Hepatocyte (in vitro differentiated cells): Measurements from ENCODE around the gene FGFR1OP2. TPM values are rescaled to one million over a fixed set of nuclear protein-coding genes. Genes with fewer than 3 reads are reported as not detected.
"Not testable (repeated sequence)": the region's sequence is repeated elsewhere in the genome, so short reads cannot be mapped to it uniquely, and the experiment has no call there.

Experiments
- DNase-seq: peaks from one replicate; pipeline ENCODE4 v3.0.0-alpha.2; 2016; ENCODE audit warnings: low spot score
- H2AFZ ChIP-seq: fragments of 200-600 bp; sonication (generic); 2 replicates; pipeline ENCODE4 v1.6.0; 2016; ENCODE audit warnings: antibody characterized with exemption, mild to moderate bottlenecking
- H3K27ac ChIP-seq: fragments of 200-600 bp; sonication (generic); 2 replicates; pipeline ENCODE4 v1.5.1; 2016; ENCODE audit warnings: mild to moderate bottlenecking
- H3K27me3 ChIP-seq: fragments of 200-600 bp; sonication (generic); 2 replicates; pipeline ENCODE4 v1.6.1; 2016
- H3K36me3 ChIP-seq: fragments of 200-600 bp; sonication (generic); replicated peaks from 2 replicates; pipeline ENCODE4 v1.5.1; 2016; ENCODE audit warnings: low read depth; ENCODE audit not compliant: insufficient read depth
- H3K4me1 ChIP-seq: fragments of 200-600 bp; sonication (generic); 2 replicates; pipeline ENCODE4 v1.5.1; 2016; ENCODE audit warnings: mild to moderate bottlenecking, moderate library complexity; ENCODE audit not compliant: insufficient read depth
- H3K4me2 ChIP-seq: fragments of 200-600 bp; sonication (generic); 2 replicates; pipeline ENCODE4 v1.6.0; 2016
- H3K4me3 ChIP-seq: fragments of 200-600 bp; sonication (generic); 2 replicates; pipeline ENCODE4 v1.5.1; 2016; ENCODE audit warnings: mild to moderate bottlenecking
- H3K79me2 ChIP-seq: fragments of 200-600 bp; sonication (generic); 2 replicates; pipeline ENCODE4 v1.6.0; 2017; ENCODE audit warnings: mild to moderate bottlenecking
- H3K9me2 ChIP-seq: fragments of 200-600 bp; sonication (generic); replicated peaks from 2 replicates; pipeline ENCODE4 v1.6.0; 2017; ENCODE audit warnings: mild to moderate bottlenecking; ENCODE audit not compliant: insufficient read depth
- H3K9me3 ChIP-seq: fragments of 200-600 bp; sonication (generic); 2 replicates; pipeline ENCODE4 v1.5.1; 2016; ENCODE audit warnings: low read depth, mild to moderate bottlenecking
- H4K20me1 ChIP-seq: fragments of 200-600 bp; sonication (generic); 2 replicates; pipeline ENCODE4 v1.6.0; 2016; ENCODE audit warnings: mild to moderate bottlenecking; ENCODE audit not compliant: insufficient read depth, poor library complexity, severe bottlenecking
- EZH2 ChIP-seq: fragments of 200-600 bp; sonication (generic); IDR thresholded peaks from 2 replicates; pipeline ENCODE4 v1.6.1; 2016; ENCODE audit warnings: antibody characterized with exemption, mild to moderate bottlenecking, borderline replicate concordance
- EZH2phosphoT487 ChIP-seq: fragments of 200-600 bp; sonication (generic); IDR thresholded peaks from one replicate; pipeline ENCODE4 v1.6.1; 2018; ENCODE audit warnings: antibody characterized with exemption, mild to moderate bottlenecking, low read depth, moderate library complexity; ENCODE audit not compliant: unreplicated experiment, severe bottlenecking
- WGBS: methylation state at CpG from one replicate; pipeline ENCODE4 v1.1.6; 2016; ENCODE audit warnings: low lambda C conversion rate; ENCODE audit errors: missing lambda C conversion rate; 5-methylcytosine and 5-hydroxymethylcytosine counted together
- polyA plus RNA-seq: library from polyadenylated mRNA; unstranded; fragments of >200 nt; fragmentation: Nextera tagmentation; extraction: Ambion mirVana; gene quantifications from 2 replicates; pipeline ENCODE4 v1.2.1, GENCODE V29; 2016
- total RNA-seq: library from RNA; depleted of rRNA; stranded (reverse); fragments of >200 nt; gene quantifications from 2 replicates; pipeline ENCODE4 v1.2.3, GENCODE V29; 2014
- TF ChIP-seq, protein P1 (sequence below): fragments of 200-600 bp; sonication (generic); IDR thresholded peaks from 2 replicates; pipeline ENCODE4 v1.5.1; 2016; ENCODE audit warnings: antibody characterized with exemption, mild to moderate bottlenecking; ENCODE audit not compliant: poor library complexity

FGFR1OP2 gene
- total and polyA plus RNA-seq, 2 experiments from 2014 or later: 24.1 to 56.4 TPM

DNA sequence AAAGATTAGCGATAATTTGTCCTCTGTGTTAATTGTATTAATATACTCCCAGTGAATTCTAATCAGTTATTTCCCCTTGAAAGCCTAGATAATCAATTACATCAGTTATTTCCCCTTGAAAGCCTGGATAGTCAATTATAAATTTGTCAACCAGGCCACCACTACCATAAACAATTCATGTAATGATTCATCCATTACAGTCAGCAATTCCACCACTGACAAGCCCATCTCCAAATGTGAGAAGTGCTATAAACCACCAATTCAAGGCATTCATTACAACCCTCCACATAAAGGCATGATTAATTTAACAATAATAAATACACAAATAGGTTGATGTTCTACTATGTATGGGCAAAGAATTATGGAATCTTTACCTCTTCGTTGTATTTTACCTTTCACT, 41.4 kb upstream of the FGFR1OP2 start:
- H3K27ac ChIP-seq: no peak overlapping the region
- TF ChIP-seq, protein P1, sequence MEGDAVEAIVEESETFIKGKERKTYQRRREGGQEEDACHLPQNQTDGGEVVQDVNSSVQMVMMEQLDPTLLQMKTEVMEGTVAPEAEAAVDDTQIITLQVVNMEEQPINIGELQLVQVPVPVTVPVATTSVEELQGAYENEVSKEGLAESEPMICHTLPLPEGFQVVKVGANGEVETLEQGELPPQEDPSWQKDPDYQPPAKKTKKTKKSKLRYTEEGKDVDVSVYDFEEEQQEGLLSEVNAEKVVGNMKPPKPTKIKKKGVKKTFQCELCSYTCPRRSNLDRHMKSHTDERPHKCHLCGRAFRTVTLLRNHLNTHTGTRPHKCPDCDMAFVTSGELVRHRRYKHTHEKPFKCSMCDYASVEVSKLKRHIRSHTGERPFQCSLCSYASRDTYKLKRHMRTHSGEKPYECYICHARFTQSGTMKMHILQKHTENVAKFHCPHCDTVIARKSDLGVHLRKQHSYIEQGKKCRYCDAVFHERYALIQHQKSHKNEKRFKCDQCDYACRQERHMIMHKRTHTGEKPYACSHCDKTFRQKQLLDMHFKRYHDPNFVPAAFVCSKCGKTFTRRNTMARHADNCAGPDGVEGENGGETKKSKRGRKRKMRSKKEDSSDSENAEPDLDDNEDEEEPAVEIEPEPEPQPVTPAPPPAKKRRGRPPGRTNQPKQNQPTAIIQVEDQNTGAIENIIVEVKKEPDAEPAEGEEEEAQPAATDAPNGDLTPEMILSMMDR: no peak
- no peak for TF ChIP-seq EZH2phosphoT487

DNA sequence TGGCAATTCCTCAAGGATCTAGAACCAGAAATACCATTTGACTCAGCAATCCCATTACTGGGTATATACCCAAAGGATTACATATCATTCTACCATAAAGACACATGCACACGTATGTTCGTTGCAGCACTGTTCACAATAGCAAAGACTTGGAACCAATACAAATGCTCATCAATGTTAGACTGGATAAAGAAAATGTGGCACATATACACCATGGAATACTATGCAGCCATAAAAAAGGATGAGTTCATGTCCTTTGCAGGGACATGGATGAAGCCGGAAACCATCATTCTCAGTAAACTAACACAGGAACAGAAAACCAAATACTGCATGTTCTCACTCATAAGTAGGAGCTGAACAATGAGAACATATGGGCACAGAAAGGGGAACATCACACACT, 34.9 kb upstream of the FGFR1OP2 start:
- not testable (repeated sequence) for H3K27ac ChIP-seq, H3K27me3 ChIP-seq, H3K4me1 ChIP-seq, H4K20me1 ChIP-seq, H3K9me2 ChIP-seq, H2AFZ ChIP-seq, H3K36me3 ChIP-seq, H3K4me2 ChIP-seq, H3K9me3 ChIP-seq, DNase-seq, H3K4me3 ChIP-seq, H3K79me2 ChIP-seq
- WGBS: 65% methylated on average over 3 of the region's 3 CpGs

More for the DNA sequence above, 41.4 kb upstream of the FGFR1OP2 start:
- Histone ChIP-seq H3K9me3 (no peaks in the 10 kb centered on the region), H3K79me2 (no peaks in the 10 kb centered on the region), H3K4me2 (no peak overlapping the region), H3K4me3 (no peak overlapping the region), H4K20me1 (no peaks in the 10 kb centered on the region), H2AFZ (no peak overlapping the region), H3K4me1 (no peaks in the 10 kb centered on the region), H3K27me3 (no peaks in the 10 kb centered on the region), H3K36me3 (no peaks in the 10 kb centered on the region), H3K9me2 (no peaks in the 10 kb centered on the region)
- WGBS: 96% methylated on average over 2 of the region's 2 CpGs
- DNase-seq: no peak

DNA sequence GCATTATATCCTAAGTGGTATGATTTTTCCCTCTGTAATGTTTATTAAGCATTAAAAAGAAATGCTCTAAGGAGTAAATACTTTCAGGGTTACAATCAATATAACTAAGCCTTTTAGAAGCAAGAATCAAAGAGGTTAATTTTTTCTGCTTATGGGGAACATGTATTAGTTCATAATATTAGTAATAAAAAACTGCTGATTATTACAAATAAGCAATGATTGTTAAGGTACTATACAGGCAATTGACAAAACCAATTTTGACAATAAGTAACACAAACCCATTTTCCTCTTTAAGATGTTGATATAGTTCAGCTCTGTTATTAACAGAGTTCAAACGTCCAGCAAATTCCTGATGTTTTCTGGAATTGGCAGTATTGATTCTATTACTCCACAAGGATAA, 32.2 kb upstream of the FGFR1OP2 start:
- no peak overlapping the region for H2AFZ ChIP-seq
- H3K79me2 ChIP-seq: no peaks in the 10 kb centered on the region
- no peak overlapping the region for H3K4me3 ChIP-seq
- no peak overlapping the region for H3K27ac ChIP-seq
- no peaks in the 10 kb centered on the region for H3K27me3 ChIP-seq
- H4K20me1 ChIP-seq: no peaks in the 10 kb centered on the region
- H3K36me3 ChIP-seq: no peaks in the 10 kb centered on the region
- H3K4me1 ChIP-seq: no peaks in the 10 kb centered on the region
- TF ChIP-seq, protein P1: no peak
- TF ChIP-seq EZH2phosphoT487: no peak
- no peaks in the 10 kb centered on the region for H3K9me3 ChIP-seq
- no peaks in the 10 kb centered on the region for H3K9me2 ChIP-seq
- no peak overlapping the region for H3K4me2 ChIP-seq
- 64% methylated on average over 1 of the region's 1 CpG for WGBS
- no peak for DNase-seq

DNA sequence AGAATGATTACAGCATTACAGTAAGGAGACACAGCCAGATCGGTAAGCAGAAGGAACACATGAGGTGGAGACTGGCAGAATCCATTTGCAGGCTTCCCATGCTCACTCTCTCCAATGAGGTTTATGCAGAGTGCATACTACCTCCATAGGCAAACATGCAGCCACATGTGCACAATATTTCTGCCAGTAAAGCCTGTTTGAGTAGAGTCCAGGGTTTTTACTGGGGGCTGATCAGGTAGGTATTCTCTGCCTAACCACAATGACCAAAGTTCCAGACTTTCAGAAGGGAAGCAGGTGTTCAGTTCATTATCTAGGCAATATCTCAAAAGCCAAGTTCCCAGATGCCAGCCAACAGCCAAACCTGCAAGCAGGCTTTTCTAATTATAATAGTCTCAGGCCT, 31.6 kb upstream of the FGFR1OP2 start:
- WGBS: 77% methylated on average over 1 of the region's 1 CpG
- no peak for TF ChIP-seq EZH2phosphoT487
- no peak for TF ChIP-seq EZH2
- TF ChIP-seq, protein P1: no peak

More for the DNA sequence above, 31.6 kb upstream of the FGFR1OP2 start:
- Histone ChIP-seq H3K27me3 (no peaks in the 10 kb centered on the region), H3K27ac (no peak overlapping the region), H3K4me2 (no peak overlapping the region), H3K79me2 (no peaks in the 10 kb centered on the region), H3K4me1 (no peaks in the 10 kb centered on the region), H3K4me3 (no peak overlapping the region), H3K36me3 (no peaks in the 10 kb centered on the region), H3K9me3 (no peaks in the 10 kb centered on the region), H4K20me1 (no peaks in the 10 kb centered on the region), H2AFZ (no peak overlapping the region), H3K9me2 (no peaks in the 10 kb centered on the region)
- no peak for DNase-seq
